ENCODE data around the gene KCNN3. TPM values are rescaled to one million over a fixed set of nuclear protein-coding genes. Genes with fewer than 3 reads are reported as not detected.

Gene KCNN3
- total and polyA plus RNA-seq, 8 donors: 1.9 to 3.1 (median 2.3) TPM

- TF ChIP-seq, protein P1, sequence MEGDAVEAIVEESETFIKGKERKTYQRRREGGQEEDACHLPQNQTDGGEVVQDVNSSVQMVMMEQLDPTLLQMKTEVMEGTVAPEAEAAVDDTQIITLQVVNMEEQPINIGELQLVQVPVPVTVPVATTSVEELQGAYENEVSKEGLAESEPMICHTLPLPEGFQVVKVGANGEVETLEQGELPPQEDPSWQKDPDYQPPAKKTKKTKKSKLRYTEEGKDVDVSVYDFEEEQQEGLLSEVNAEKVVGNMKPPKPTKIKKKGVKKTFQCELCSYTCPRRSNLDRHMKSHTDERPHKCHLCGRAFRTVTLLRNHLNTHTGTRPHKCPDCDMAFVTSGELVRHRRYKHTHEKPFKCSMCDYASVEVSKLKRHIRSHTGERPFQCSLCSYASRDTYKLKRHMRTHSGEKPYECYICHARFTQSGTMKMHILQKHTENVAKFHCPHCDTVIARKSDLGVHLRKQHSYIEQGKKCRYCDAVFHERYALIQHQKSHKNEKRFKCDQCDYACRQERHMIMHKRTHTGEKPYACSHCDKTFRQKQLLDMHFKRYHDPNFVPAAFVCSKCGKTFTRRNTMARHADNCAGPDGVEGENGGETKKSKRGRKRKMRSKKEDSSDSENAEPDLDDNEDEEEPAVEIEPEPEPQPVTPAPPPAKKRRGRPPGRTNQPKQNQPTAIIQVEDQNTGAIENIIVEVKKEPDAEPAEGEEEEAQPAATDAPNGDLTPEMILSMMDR (IDR thresholded peaks at IDR 0.05): no peak
- Histone ChIP-seq H3K27ac (no peak overlapping the region), H3K27me3 (peaks cover 0 to 4% of the 10 kb centered on the region in 2 donors), H3K4me1 (no peaks in the 10 kb centered on the region), H3K36me3 (no peaks in the 10 kb centered on the region), H3K4me3 (no peak overlapping the region), H3K9me3 (no peaks in the 10 kb centered on the region)
- DNase-seq (no peak), ATAC-seq (no peak)
- intact Hi-C loops (cut with DNase I): no loop called here
Measured at GRCh38 chr1:154861607-154862094, 8.4 kb downstream of the KCNN3 start.

DNA sequence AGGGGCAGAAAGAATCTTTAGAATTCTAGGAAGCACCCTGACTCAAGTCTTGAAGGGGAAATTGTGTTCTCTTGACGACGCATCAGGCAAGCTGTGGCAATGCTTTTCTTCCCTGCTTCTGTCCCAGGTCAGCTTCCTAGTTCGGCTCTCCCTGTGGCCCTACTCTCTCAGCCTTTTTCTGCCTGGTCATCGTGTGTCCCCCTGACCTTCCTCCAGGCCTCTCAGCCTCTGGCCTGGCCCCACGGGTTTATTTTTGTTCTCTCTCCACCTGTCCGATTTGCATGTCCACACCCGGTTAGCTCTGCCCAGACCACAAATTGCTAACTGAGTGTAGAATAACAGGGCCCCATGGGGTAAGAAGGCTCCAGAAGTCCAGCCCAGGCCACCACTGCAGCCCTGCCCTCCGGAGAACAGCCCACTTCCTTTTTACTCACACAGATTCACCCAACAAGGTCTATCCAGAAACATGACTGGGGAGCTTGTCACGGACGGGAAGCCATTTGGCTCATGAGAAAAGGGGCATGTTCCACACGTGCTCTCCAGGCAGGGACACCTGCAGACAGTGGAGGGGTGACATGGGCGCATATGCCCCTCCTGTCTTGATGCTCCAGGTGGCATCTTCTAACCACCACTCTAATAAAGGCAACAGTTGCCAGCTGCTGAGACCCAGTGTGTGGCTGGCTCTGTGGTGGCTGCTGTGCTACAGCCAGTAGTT lies 9.8 kb downstream of the KCNN3 start:
- ATAC-seq: peak; percentile 46
- intact Hi-C loops (cut with DNase I): no loop called here
- H3K27ac ChIP-seq: peak overlapping the region in 1 of 2 donors; percentile 20

GRCh38 chr1:154859786-154860155 lies 10.3 kb downstream of the KCNN3 start:
- H3K27me3 ChIP-seq: no peaks in the 10 kb centered on the region
- intact Hi-C loops (cut with DNase I): no loop called here
- no peak overlapping the region for H3K4me3 ChIP-seq
- ATAC-seq: peak; percentile 79
- no peaks in the 10 kb centered on the region for H3K4me1 ChIP-seq
- H3K9me3 ChIP-seq: no peaks in the 10 kb centered on the region
- DNase-seq: no peak
- H3K36me3 ChIP-seq: no peaks in the 10 kb centered on the region
- H3K27ac ChIP-seq: peak overlapping the region in 1 of 2 donors; percentile 20
- TF ChIP-seq, protein P1 (IDR thresholded peaks at IDR 0.05): no peak

More for the DNA sequence above, 9.8 kb downstream of the KCNN3 start:
- no peak for DNase-seq
- TF ChIP-seq, protein P1 (IDR thresholded peaks at IDR 0.05): no peak
- H3K4me3 ChIP-seq: no peak overlapping the region
- no peaks in the 10 kb centered on the region for H3K4me1 ChIP-seq
- H3K36me3 ChIP-seq: no peaks in the 10 kb centered on the region
- no peaks in the 10 kb centered on the region for H3K27me3 ChIP-seq
- H3K9me3 ChIP-seq: no peaks in the 10 kb centered on the region

DNA sequence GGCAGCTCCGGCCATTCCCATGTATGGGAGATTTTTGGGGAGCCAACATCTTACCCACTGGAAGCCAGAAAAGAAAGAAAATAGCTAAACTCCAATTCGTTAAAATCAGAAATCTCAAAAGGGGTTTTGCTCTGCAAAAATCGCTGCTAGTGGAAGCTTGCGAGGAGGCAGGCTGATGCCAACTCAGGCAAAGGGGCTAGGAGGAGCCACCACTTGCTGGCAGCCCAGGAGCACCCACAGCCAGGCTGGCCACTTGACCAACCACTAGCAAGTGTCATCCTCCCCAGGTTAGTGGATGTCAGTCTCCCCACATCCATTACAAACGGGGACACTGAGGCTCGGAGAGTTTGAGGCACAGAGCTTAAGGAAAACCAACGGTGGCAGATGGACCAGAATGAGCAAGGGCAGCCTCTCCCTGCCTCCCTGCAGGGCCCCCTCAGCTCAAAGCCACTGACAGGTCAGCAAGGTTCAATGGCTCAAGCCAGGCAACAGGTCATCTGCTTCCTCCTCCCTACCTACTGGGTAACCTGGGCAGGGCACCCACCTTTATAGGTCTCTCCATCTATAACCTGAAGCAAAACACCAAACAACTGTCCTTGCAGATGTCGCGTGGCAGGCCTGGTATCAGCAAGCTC lies 10.8 kb downstream of the KCNN3 start:
- TF ChIP-seq, protein P1 (IDR thresholded peaks at IDR 0.05): no peak
- Histone ChIP-seq H3K27ac (peak overlapping the region in 1 of 2 donors; percentile 20), H3K36me3 (no peaks in the 10 kb centered on the region), H3K9me3 (no peaks in the 10 kb centered on the region), H3K4me1 (no peaks in the 10 kb centered on the region), H3K27me3 (no peaks in the 10 kb centered on the region), H3K4me3 (no peak overlapping the region)
- DNase-seq: no peak
- intact Hi-C loops (cut with DNase I): no loop called here
- no peak for ATAC-seq

- H3K9me3 ChIP-seq: no peaks in the 10 kb centered on the region
- H3K4me1 ChIP-seq: no peaks in the 10 kb centered on the region
- intact Hi-C loops (cut with DNase I): no loop called here
- TF ChIP-seq, protein P1 (IDR thresholded peaks at IDR 0.05): no peak
- no peak overlapping the region for H3K27ac ChIP-seq
- no peak overlapping the region for H3K4me3 ChIP-seq
- H3K36me3 ChIP-seq: no peaks in the 10 kb centered on the region
- DNase-seq (no peak), ATAC-seq (no peak)
- no peaks in the 10 kb centered on the region for H3K27me3 ChIP-seq
Measured at GRCh38 chr1:154857441-154858215, 12.5 kb downstream of the KCNN3 start.

Data from left lung (tissue), 10 donors.